ENCODE results near the gene ARFGEF2. TPM values are rescaled to one million over a fixed set of nuclear protein-coding genes. Genes with fewer than 3 reads are reported as not detected.

Gene ARFGEF2
- total and polyA plus RNA-seq, 10 of the 15 experiments (the other 5 are each of a cell fraction or from before 2014, with no cell fraction given): 5.2 to 24.1 (median 17.7) TPM

DNA sequence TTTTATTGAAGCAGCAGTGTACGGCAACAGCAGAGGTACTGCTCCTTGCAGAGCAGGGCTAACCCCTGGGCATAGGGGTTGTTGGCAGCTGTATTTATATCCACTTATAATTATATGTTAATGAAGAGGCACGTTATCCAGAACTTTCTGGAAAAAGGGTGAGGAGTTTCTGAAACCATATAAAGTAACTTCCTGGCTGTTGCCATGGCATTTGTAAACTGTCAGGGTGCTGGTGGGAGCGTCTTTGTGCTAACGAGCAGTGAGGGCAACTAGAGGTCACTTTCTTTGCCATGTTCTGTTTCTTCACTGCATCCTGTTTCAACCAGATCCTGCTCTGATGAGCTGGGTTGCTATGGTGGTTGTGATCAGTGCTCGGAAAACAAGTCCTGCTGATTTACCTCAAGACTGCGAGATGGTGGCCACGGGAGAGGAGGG is 11.1 kb upstream of the ARFGEF2 start:
- Histone ChIP-seq H3K79me2 (ENCODE audit: control insufficient read depth, insufficient read depth, low read length) (no peaks in the 10 kb centered on the region), H3K27me3 (replicated peaks in 1 of 2; ENCODE audit: control insufficient read depth in 2 of 2, insufficient read depth in 2 of 2, low read length in 1 of 2) (no peaks in the 10 kb centered on the region), H3K4me2 (ENCODE audit: control insufficient read depth, insufficient read depth) (no peak overlapping the region), H3K36me3 (ENCODE audit: control insufficient read depth in 2 of 2, insufficient read depth in 2 of 2, low read length in 1 of 2) (no peaks in the 10 kb centered on the region), H3K27ac (ENCODE audit: control insufficient read depth, insufficient read depth) (no peak overlapping the region), H2AFZ (ENCODE audit: control insufficient read depth, low read depth, low read length) (no peak overlapping the region), H3K9me3 (replicated peaks; ENCODE audit: control insufficient read depth, insufficient read depth, low read length) (peaks cover 9% of the 10 kb centered on the region; the same call in 2 of the 3 replicates), H4K20me1 (ENCODE audit: control insufficient read depth, insufficient read depth) (no peaks in the 10 kb centered on the region), H3K9ac (ENCODE audit: control insufficient read depth, insufficient read depth, low read length) (no peak overlapping the region), H3K4me1 (ENCODE audit: control insufficient read depth, insufficient read depth, low read length) (peaks cover 46% of the 10 kb centered on the region), H3K4me3 (no peak overlapping the region)
- in situ Hi-C loops (cut with MboI) (no loop called here), intact Hi-C loops (cut with micrococcal nuclease; ENCODE audit: unreplicated experiment) (no loop called here)
- BruUV-seq (replicated peaks): no TSS peak
- TF ChIP-seq NR2F1 (conservative IDR thresholded peaks at IDR 0.05) (peak; percentile 24; the same call in 1 of the 2 replicates), ZZZ3 (IDR thresholded peaks at IDR 0.05; ENCODE audit: control insufficient read depth, insufficient read length, low read depth) (no peak), SIX5 (IDR thresholded peaks at IDR 0.05; ENCODE audit: low read depth, low read length, severe bottlenecking) (no peak), RAD51 (IDR thresholded peaks at IDR 0.05) (no peak), SMAD5 (IDR thresholded peaks at IDR 0.05; ENCODE audit: low read depth) (no peak), FOS (IDR thresholded peaks at IDR 0.05; ENCODE audit: borderline replicate concordance, extremely low read depth, insufficient read length) (no peak), TCF12 (IDR thresholded peaks at IDR 0.05; ENCODE audit: low read depth, low read length) (no peak), SRF (IDR thresholded peaks at IDR 0.05; ENCODE audit: low read depth in 2 of 2, low read length in 2 of 2) (0 out of 4 replicates have a peak, but pooled peaks of 1 of the 2 experiments have one; percentile 50), IRF4 (IDR thresholded peaks at IDR 0.05; ENCODE audit: low read depth, low read length) (no peak), EP300 (IDR thresholded peaks at IDR 0.05; ENCODE audit: borderline replicate concordance in 1 of 2, control insufficient read depth in 1 of 2, low read depth in 2 of 2, low read length in 2 of 2) (no peak), TBL1XR1 (IDR thresholded peaks at IDR 0.05; ENCODE audit: low read depth, low read length) (no peak), NRF1 (conservative IDR thresholded peaks at IDR 0.05; ENCODE audit: low read depth, low read length) (no peak), DPF2 (IDR thresholded peaks at IDR 0.05) (no peak), PKNOX1 (IDR thresholded peaks at IDR 0.05) (no peak), SUPT20H (IDR thresholded peaks at IDR 0.05; ENCODE audit: borderline replicate concordance, control insufficient read depth, low read depth, low read length) (no peak), IRF5 (IDR thresholded peaks at IDR 0.05; ENCODE audit: borderline replicate concordance) (no peak)
- TF ChIP-seq, protein P1, sequence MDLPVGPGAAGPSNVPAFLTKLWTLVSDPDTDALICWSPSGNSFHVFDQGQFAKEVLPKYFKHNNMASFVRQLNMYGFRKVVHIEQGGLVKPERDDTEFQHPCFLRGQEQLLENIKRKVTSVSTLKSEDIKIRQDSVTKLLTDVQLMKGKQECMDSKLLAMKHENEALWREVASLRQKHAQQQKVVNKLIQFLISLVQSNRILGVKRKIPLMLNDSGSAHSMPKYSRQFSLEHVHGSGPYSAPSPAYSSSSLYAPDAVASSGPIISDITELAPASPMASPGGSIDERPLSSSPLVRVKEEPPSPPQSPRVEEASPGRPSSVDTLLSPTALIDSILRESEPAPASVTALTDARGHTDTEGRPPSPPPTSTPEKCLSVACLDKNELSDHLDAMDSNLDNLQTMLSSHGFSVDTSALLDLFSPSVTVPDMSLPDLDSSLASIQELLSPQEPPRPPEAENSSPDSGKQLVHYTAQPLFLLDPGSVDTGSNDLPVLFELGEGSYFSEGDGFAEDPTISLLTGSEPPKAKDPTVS (IDR thresholded peaks at IDR 0.05; ENCODE audit: low read depth, low read length): peak; percentile 69; the same call in 1 of the 2 replicates
- TF ChIP-seq, protein P2, sequence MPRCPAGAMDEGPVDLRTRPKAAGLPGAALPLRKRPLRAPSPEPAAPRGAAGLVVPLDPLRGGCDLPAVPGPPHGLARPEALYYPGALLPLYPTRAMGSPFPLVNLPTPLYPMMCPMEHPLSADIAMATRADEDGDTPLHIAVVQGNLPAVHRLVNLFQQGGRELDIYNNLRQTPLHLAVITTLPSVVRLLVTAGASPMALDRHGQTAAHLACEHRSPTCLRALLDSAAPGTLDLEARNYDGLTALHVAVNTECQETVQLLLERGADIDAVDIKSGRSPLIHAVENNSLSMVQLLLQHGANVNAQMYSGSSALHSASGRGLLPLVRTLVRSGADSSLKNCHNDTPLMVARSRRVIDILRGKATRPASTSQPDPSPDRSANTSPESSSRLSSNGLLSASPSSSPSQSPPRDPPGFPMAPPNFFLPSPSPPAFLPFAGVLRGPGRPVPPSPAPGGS (IDR thresholded peaks at IDR 0.05; ENCODE audit: borderline replicate concordance, insufficient read depth, low read depth, low read length, poor library complexity, severe bottlenecking): no peak
- DNase-seq (ENCODE audit: low read depth, low spot score) (no peak), FAIRE-seq (no peak), ATAC-seq (0 out of 3 replicates have a peak, but pooled peaks have one; percentile 11)
- SMC1A ChIA-PET (ENCODE audit: uncharacterized antibody, unreplicated experiment): interaction anchor here (1.1 to 9.5 kb wide), 6 partner anchors 12 to 290 kb away, joined by 3 to 154 read pairs (median 4); no protein-coding TSS in a partner anchor
- WGBS (ENCODE audit: insufficient coverage, insufficient replicate concordance, low lambda C conversion rate, missing lambda C conversion rate): 32% methylated on average over 7 of the region's 7 CpGs
- CTCF ChIA-PET: interaction anchor here (1.1 to 8.4 kb wide), 2 partner anchors 10 to 255 kb away, joined by 3 to 147 read pairs; no protein-coding TSS in a partner anchor
- POLR2A ChIA-PET: no interaction called here
- RAD21 ChIA-PET (ENCODE audit: unreplicated experiment): interaction anchor here (1.1 to 10.2 kb wide), 2 partner anchors 123 to 252 kb away, joined by 3 to 139 read pairs; no protein-coding TSS in a partner anchor
